Ectodermal cell (in vitro differentiated cells): ENCODE data around the gene ZNF827.

Source experiments
- H3K27ac ChIP-seq: 2 replicates; pipeline ENCODE4 v1.7.0; 2013; ENCODE audit warnings: mild to moderate bottlenecking, low read depth, low read length; ENCODE audit not compliant: insufficient read depth, poor library complexity, severe bottlenecking
- H3K27me3 ChIP-seq: 2 replicates; pipeline ENCODE4 v1.7.0; 2013; ENCODE audit warnings: mild to moderate bottlenecking, low read length; ENCODE audit not compliant: insufficient read depth, control insufficient read depth, poor library complexity, severe bottlenecking
- H3K36me3 ChIP-seq: one replicate; pipeline ENCODE4 v1.7.0; 2013; ENCODE audit warnings: low read length; ENCODE audit not compliant: control insufficient read depth, insufficient read depth
- H3K4me1 ChIP-seq: one replicate; pipeline ENCODE4 v1.7.0; 2013; ENCODE audit warnings: low read length; ENCODE audit not compliant: control insufficient read depth, insufficient read depth
- H3K4me3 ChIP-seq: 2 replicates; pipeline ENCODE4 v1.7.0; 2013; ENCODE audit warnings: low read depth, low read length, control low read depth; ENCODE audit not compliant: insufficient read depth
- H3K9me3 ChIP-seq: 2 replicates; pipeline ENCODE4 v1.7.0; 2013; ENCODE audit warnings: mild to moderate bottlenecking, low read length, moderate library complexity; ENCODE audit not compliant: control insufficient read depth
- WGBS, 2 experiments: methylation state at CpG; one replicate each; pipeline ENCODE4 v1.1.7; 2013; ENCODE audit warnings: missing lambda C conversion rate in 2 of 2; 5-methylcytosine and 5-hydroxymethylcytosine counted together

Gene ZNF827

GRCh38 chr4:145786261-145786660 lies 152.4 kb downstream of the ZNF827 start:
- no peak overlapping the region for H3K4me3 ChIP-seq
- no peaks in the 10 kb centered on the region for H3K4me1 ChIP-seq
- 91 to 95% methylated on average over 2 of the region's 2 CpGs for WGBS, 2 experiments
- no peak overlapping the region for H3K27ac ChIP-seq
- H3K9me3 ChIP-seq = no peaks in the 10 kb centered on the region
- H3K27me3 ChIP-seq = no peaks in the 10 kb centered on the region
- H3K36me3 ChIP-seq = no peaks in the 10 kb centered on the region

- Histone ChIP-seq H3K4me3 (no peak overlapping the region), H3K27ac (no peak overlapping the region), H3K4me1 (no peaks in the 10 kb centered on the region), H3K36me3 (no peaks in the 10 kb centered on the region), H3K27me3 (no peaks in the 10 kb centered on the region), H3K9me3 (no peaks in the 10 kb centered on the region)
- WGBS, 2 experiments = 89 to 96% methylated on average over 2 of the region's 2 CpGs
Measured at GRCh38 chr4:145785391-145786008, 153.1 kb downstream of the ZNF827 start.

GRCh38 chr4:145784036-145784435 lies 154.6 kb downstream of the ZNF827 start:
- WGBS, 2 experiments = 95 to 100% methylated on average over 2 of the region's 2 CpGs
- H3K4me3 ChIP-seq = no peak overlapping the region
- H3K9me3 ChIP-seq = no peaks in the 10 kb centered on the region
- no peaks in the 10 kb centered on the region for H3K36me3 ChIP-seq
- H3K4me1 ChIP-seq = no peaks in the 10 kb centered on the region
- no peak overlapping the region for H3K27ac ChIP-seq
- H3K27me3 ChIP-seq = no peaks in the 10 kb centered on the region

GRCh38 chr4:145782756-145783155 lies 155.9 kb downstream of the ZNF827 start:
- no peak overlapping the region for H3K27ac ChIP-seq
- no peak overlapping the region for H3K4me3 ChIP-seq
- H3K4me1 ChIP-seq = no peaks in the 10 kb centered on the region
- no peaks in the 10 kb centered on the region for H3K36me3 ChIP-seq
- H3K9me3 ChIP-seq = no peaks in the 10 kb centered on the region
- no peaks in the 10 kb centered on the region for H3K27me3 ChIP-seq
- 91% methylated on average over 3 to 5 of the region's 5 CpGs for WGBS, 2 experiments

GRCh38 chr4:145781351-145781750 lies 157.3 kb downstream of the ZNF827 start:
- WGBS, 2 experiments = 95 to 100% methylated on average over 2 of the region's 2 CpGs
- Histone ChIP-seq H3K27ac (no peak overlapping the region), H3K36me3 (no peaks in the 10 kb centered on the region), H3K4me3 (no peak overlapping the region), H3K9me3 (no peaks in the 10 kb centered on the region), H3K4me1 (no peaks in the 10 kb centered on the region), H3K27me3 (no peaks in the 10 kb centered on the region)

- Histone ChIP-seq H3K9me3 (no peaks in the 10 kb centered on the region), H3K27ac (no peak overlapping the region), H3K4me1 (no peaks in the 10 kb centered on the region), H3K4me3 (no peak overlapping the region), H3K27me3 (no peaks in the 10 kb centered on the region), H3K36me3 (peaks cover 1% of the 10 kb centered on the region)
- 96 to 98% methylated on average over 8 of the region's 8 CpGs for WGBS, 2 experiments
Measured at GRCh38 chr4:145779319-145779801, 159.3 kb downstream of the ZNF827 start.

- 92 to 96% methylated on average over 3 to 4 of the region's 4 CpGs for WGBS, 2 experiments
Measured at GRCh38 chr4:145776208-145776607, 162.4 kb downstream of the ZNF827 start.

GRCh38 chr4:145775406-145775805 lies 163.2 kb downstream of the ZNF827 start:
- WGBS, 2 experiments = 87 to 93% methylated on average over 3 of the region's 3 CpGs
- no peaks in the 10 kb centered on the region for H3K9me3 ChIP-seq
- no peak overlapping the region for H3K27ac ChIP-seq
- no peaks in the 10 kb centered on the region for H3K4me1 ChIP-seq
- H3K36me3 ChIP-seq = peaks cover 5% of the 10 kb centered on the region
- H3K27me3 ChIP-seq = no peaks in the 10 kb centered on the region
- H3K4me3 ChIP-seq = no peak overlapping the region

More at GRCh38 chr4:145776208-145776607, 162.4 kb downstream of the ZNF827 start:
- Histone ChIP-seq H3K27ac (no peak overlapping the region), H3K27me3 (no peaks in the 10 kb centered on the region), H3K9me3 (no peaks in the 10 kb centered on the region), H3K4me3 (no peak overlapping the region), H3K36me3 (peaks cover 5% of the 10 kb centered on the region), H3K4me1 (no peaks in the 10 kb centered on the region)

GRCh38 chr4:145774473-145774872 lies 164.2 kb downstream of the ZNF827 start:
- peaks cover 5% of the 10 kb centered on the region for H3K36me3 ChIP-seq
- WGBS, 2 experiments = 88 to 94% methylated on average over 6 of the region's 6 CpGs
- H3K27ac ChIP-seq = no peak overlapping the region
- H3K4me3 ChIP-seq = no peak overlapping the region
- H3K4me1 ChIP-seq = no peaks in the 10 kb centered on the region
- H3K9me3 ChIP-seq = no peaks in the 10 kb centered on the region
- H3K27me3 ChIP-seq = no peaks in the 10 kb centered on the region

- Histone ChIP-seq H3K27me3 (no peaks in the 10 kb centered on the region), H3K27ac (no peak overlapping the region), H3K4me3 (no peak overlapping the region), H3K9me3 (no peaks in the 10 kb centered on the region), H3K4me1 (no peaks in the 10 kb centered on the region), H3K36me3 (peaks cover 5% of the 10 kb centered on the region)
- WGBS, 2 experiments = 93 to 96% methylated on average over 6 of the region's 6 CpGs
Measured at GRCh38 chr4:145773581-145774234, 164.9 kb downstream of the ZNF827 start.
